Raji (cell line): ENCODE measurements around the gene PHLDA1.

Experiments used
- POLR2A ChIP-seq: IDR thresholded peaks from 2 replicates; pipeline ENCODE4 v1.6.1; 2011; ENCODE audit warnings: low read depth, low read length, control low read depth; ENCODE audit not compliant: insufficient read depth

The PHLDA1 gene

GRCh38 chr12:76010732-76011458, 20.7 kb downstream of the PHLDA1 start:
- no peak for TF ChIP-seq POLR2A

- TF ChIP-seq POLR2A: no peak
Measured at GRCh38 chr12:76008428-76008827, 23.1 kb downstream of the PHLDA1 start.

GRCh38 chr12:76007640-76008039, 23.9 kb downstream of the PHLDA1 start:
- TF ChIP-seq POLR2A: no peak

GRCh38 chr12:76006028-76006925, 25.3 kb downstream of the PHLDA1 start:
- no peak for TF ChIP-seq POLR2A

GRCh38 chr12:76003355-76003638, 28.3 kb downstream of the PHLDA1 start:
- no peak for TF ChIP-seq POLR2A

GRCh38 chr12:76002598-76003354, 28.8 kb downstream of the PHLDA1 start:
- TF ChIP-seq POLR2A: no peak

- TF ChIP-seq POLR2A: no peak
Measured at GRCh38 chr12:75998292-75999063, 33.1 kb downstream of the PHLDA1 start.

GRCh38 chr12:75997658-75998057, 33.9 kb downstream of the PHLDA1 start:
- TF ChIP-seq POLR2A: no peak

- no peak for TF ChIP-seq POLR2A
Measured at GRCh38 chr12:75996861-75997447, 34.6 kb downstream of the PHLDA1 start.

- no peak for TF ChIP-seq POLR2A
Measured at GRCh38 chr12:75995691-75996090, 35.9 kb downstream of the PHLDA1 start.

- TF ChIP-seq POLR2A: no peak
Measured at GRCh38 chr12:75994069-75994740, 37.4 kb downstream of the PHLDA1 start.

GRCh38 chr12:75991753-75992152, 39.8 kb downstream of the PHLDA1 start:
- no peak for TF ChIP-seq POLR2A

GRCh38 chr12:75990189-75990912, 41.2 kb downstream of the PHLDA1 start:
- TF ChIP-seq POLR2A: no peak
